NCI-H460 (cell line): ENCODE data around the gene LCN1. TPM values are rescaled to one million over a fixed set of nuclear protein-coding genes. Genes with fewer than 3 reads are reported as not detected.

Experiments used
- DNase-seq: peaks from one replicate; pipeline ENCODE4 v3.0.0-alpha.2; 2016; ENCODE audit warnings: low read depth; ENCODE audit errors: extremely low read depth
- total RNA-seq: library from RNA; depleted of rRNA; stranded (reverse); fragments of >200 nt; shearing (Covaris generic); gene quantifications from 2 replicates; pipeline ENCODE4 v1.2.3, GENCODE V29; 2014; rRNA removed

LCN1 gene
- total RNA-seq, 1 experiment from 2014 or later = 30.3 TPM

DNA sequence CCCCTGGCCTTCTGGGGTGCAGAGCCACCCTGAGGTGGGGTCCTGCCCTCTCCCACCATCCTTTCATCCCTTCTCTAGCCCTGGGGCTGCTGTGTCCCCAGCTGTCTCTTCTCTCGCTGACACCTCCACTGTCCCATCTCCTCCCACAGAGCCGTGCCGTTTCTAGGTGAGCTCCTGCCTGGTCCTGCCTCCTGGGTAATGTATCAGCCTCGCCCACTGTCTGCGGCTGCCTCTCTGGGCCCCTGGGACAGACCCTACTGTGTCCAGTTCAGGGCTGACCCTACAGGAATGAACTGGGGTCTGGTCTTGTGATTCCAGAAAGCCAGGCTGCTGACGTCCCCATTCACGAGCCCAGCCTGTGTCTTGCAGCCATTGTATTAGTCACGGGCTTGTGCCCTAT, 44.4 kb downstream of the LCN1 start:
- no peak for DNase-seq

DNA sequence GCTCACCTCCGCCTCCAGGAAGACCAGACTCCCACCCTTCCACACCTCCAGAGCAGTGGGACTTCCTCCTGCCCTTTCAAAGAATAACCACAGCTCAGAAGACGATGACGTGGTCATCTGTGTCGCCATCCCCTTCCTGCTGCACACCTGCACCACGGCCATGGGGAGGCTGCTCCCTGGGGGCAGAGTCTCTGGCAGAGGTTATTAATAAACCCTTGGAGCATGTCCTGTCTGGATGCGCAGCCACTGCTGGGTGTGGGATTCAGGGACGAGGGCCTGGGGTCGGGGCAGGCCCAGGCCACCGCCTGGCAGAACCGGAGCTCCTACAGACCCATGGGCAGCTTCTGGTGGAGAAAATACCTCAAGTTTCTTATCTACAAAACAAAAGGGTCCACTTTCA, 45.3 kb downstream of the LCN1 start:
- no peak for DNase-seq

DNA sequence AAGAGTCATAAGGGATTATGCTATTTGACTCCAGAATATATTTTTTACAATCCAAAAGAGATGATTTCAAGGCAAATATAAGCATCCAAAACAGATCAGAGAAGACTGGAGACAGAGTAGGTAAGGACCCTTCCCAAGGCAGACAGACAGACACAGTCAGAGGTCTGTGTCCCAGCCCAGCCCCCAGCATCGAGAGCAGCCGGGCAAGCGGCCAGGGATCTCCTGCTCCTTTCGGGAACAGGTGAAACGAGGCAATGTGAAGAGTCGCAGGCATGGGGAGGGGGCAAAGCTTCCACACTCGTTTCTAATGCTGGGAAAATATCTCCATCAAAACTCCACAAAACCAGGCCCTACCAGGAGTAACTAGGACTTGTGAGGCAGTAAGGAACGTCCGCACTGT, 46.1 kb downstream of the LCN1 start:
- DNase-seq = no peak

DNA sequence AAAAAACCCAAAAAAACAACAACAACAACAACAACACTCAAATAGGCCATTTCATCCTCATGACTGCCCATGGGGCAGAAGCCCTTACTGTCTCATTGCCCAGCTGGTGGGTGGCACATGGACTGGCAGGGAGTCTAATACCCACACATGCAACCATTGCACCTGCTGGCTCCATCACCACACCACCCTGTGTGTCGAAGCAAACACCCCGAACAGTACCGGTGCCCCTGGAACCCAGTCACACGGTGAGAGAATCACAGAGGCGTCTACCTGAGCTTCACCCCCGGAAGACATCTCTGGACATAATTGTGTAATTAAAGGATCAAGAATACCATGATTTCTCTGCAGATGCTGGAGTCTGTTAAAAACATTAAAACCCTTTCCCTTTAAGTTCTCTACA, 46.8 kb downstream of the LCN1 start:
- DNase-seq = no peak

DNA sequence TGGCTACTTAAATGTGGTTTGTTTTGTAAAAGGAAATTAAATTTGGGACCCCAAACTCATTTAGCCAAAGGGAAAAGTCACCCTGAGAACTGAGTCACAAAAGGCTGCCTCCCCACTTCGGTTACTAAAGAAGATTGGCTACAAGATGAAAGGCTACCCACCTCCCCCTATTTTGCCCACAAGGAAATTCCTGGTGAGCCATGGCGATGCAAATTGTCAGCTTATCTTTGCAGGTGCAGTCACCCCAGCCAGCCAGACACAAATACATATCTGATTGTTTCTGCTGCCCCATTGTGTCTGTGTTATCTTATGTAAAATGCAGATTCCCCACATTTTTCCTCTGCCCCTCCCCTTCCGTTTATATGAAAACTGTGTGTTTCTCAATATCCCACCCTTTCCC, 49.2 kb downstream of the LCN1 start:
- no peak for DNase-seq

DNA sequence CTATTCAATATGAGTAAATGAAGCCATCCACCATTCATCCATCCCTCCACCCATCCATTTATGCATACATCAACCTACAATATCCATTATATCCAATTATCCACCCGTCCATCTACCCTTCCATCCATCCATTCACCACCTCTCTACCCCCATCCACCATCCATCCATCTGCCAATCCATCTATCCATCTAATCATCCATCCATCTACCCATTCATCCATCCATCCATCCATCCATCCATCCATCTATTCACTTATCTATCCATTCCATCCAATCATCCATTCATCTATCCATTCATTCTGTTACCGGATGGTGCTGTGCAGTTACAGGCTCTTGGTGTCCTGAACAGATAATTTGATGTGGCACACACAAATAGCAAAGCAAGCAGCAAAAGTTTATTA, 51.0 kb downstream of the LCN1 start:
- no peak for DNase-seq

DNA sequence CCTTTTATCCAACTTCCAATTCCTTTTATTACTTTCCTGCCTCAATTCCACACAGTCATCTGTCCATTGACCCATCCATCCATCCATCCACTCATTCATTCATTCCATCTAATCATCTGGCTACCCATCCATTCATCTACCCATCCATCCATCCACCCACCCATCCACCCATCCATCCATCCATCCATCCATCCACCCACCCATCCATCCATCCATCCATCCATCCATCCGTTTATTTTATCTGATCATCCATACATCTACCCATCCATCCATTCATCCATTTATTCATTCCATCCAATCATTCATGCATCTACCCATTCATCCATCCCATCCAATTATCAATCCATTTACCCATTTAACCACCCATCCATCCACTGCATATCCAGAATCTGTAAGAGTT, 51.9 kb downstream of the LCN1 start:
- DNase-seq = no peak

DNA sequence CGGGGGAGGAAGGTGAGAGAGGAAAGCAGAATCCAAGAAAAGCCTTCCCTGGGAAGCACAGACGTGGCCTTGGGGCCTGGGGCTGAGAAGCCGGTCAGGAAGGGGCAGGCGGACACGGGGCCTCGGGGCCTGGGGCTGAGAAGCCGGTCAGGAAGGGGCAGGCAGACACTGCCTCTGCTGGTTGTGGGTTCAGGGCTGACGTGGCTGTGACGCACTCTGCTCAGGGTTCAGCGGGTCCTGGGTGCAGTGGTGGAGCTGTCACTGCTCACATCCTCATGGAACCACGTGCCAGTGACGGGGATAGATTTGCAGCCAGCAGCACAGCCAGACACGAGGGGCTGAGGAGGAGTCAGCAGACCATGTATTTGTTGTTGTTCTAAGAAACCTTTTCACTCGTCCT, 53.1 kb downstream of the LCN1 start:
- no peak for DNase-seq

DNA sequence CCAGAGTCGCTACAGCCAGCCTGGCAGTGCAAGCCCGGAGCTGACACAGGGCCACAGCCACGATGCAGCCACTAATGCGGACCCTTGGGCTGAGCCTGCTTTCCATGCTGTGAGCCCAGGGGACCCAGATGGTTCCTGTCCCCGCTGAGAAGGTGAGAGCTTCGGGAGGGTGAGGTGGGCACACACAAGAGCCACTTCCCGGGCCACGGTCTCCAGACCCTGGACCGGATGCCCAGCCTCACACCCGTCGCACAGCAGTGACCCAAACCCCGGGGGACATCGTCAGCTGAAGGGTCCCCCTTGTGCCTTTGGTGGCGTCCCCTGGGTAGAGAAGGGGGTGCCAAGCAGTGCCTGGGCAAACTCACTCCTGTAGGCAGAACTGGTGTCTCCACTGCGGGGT, 53.7 kb downstream of the LCN1 start:
- DNase-seq = no peak

Other genes with a start within 250 kb of the LCN1 start
- 37.3 and 39.3 TPM in 2 replicates for gene PPP1R26, start 41.7 kb upstream of the LCN1 start, total RNA-seq
- gene MRPS2, start 20.8 kb upstream of the LCN1 start, total RNA-seq = 170 and 184 TPM in 2 replicates
- not detected in 2 replicates for gene OBP2A, start 24.7 kb downstream of the LCN1 start, total RNA-seq
- 2.9 and 3.7 TPM in 2 replicates for gene PAEP, start 40.3 kb downstream of the LCN1 start, total RNA-seq
- gene GLT6D1, start 118.1 kb downstream of the LCN1 start, total RNA-seq = not detected in 2 replicates
- not detected in 2 replicates for gene LCN9, start 141.9 kb downstream of the LCN1 start, total RNA-seq
- not detected in 2 replicates for gene SOHLH1, start 178.0 kb downstream of the LCN1 start, total RNA-seq
- gene KCNT1, start 180.7 kb downstream of the LCN1 start, total RNA-seq = not detected in 2 replicates